A375 (cell line): ENCODE data around the gene RILPL1. TPM values are rescaled to one million over a fixed set of nuclear protein-coding genes. Genes with fewer than 3 reads are reported as not detected.

Experiments used
- small RNA-seq: library from RNA; depleted of rRNA; stranded (forward); fragments of <200 nt; gene quantifications from one replicate; pipeline ENCODE3, GENCODE V24; 2014
- total RNA-seq: library from RNA; depleted of rRNA; stranded (reverse); fragments of >200 nt; shearing (Covaris generic); gene quantifications from 2 replicates; pipeline ENCODE4 v1.2.3, GENCODE V29; 2014; rRNA removed

Gene RILPL1
- total RNA-seq = 19.5 and 20.0 TPM in 2 replicates

GRCh38 chr12:123533672-123534643 is at the start of gene RILPL1:
Gene RILPL1 (minus strand): TSS chr12:123533719. CDS start chr12:123533482, 237 bp downstream.

GRCh38 chr12:123457980-123458779 is 75.3 kb downstream of the RILPL1 start, which contains the start of gene SNRNP35:
Gene SNRNP35 (plus strand): TSS chr12:123458139. CDS start chr12:123465541, 7,402 bp downstream.

GRCh38 chr12:123436017-123436964 is 97.2 kb downstream of the RILPL1 start, which contains the start of gene RILPL2:
Gene RILPL2 (minus strand): TSS chr12:123436684. CDS start chr12:123436420, 264 bp downstream.

Small RNA genes within 50 kb of the gene (small RNA-seq; reads per million reads assigned to genes)
- gene AC145423.2 = not detected
- gene MIR3908 = not detected

Other genes with a start within 250 kb of the RILPL1 start
- 22.6 and 25.7 TPM in 2 replicates for gene SBNO1, start 168.9 kb downstream of the RILPL1 start, total RNA-seq
- 110 and 120 TPM in 2 replicates for gene KMT5A, start 149.6 kb downstream of the RILPL1 start, total RNA-seq
- gene RILPL2, start 97.0 kb downstream of the RILPL1 start, total RNA-seq = 7.1 and 8.0 TPM in 2 replicates
- gene SNRNP35, start 75.6 kb downstream of the RILPL1 start, total RNA-seq = 30.7 and 33.3 TPM in 2 replicates
- gene TMED2, start 50.8 kb upstream of the RILPL1 start, total RNA-seq = 185 and 311 TPM in 2 replicates
- 67.4 and 71.7 TPM in 2 replicates for gene DDX55, start 68.4 kb upstream of the RILPL1 start, total RNA-seq
- 133 and 214 TPM in 2 replicates for gene EIF2B1, start 100.0 kb upstream of the RILPL1 start, total RNA-seq
- gene GTF2H3, start 100.1 kb upstream of the RILPL1 start, total RNA-seq = 47.3 and 50.1 TPM in 2 replicates
- 8.7 and 12.5 TPM in 2 replicates for gene TCTN2, start 137.4 kb upstream of the RILPL1 start, total RNA-seq
- gene ATP6V0A2, start 178.6 kb upstream of the RILPL1 start, total RNA-seq = 24.9 and 26.0 TPM in 2 replicates
- not detected in 2 replicates for gene DNAH10, start 228.6 kb upstream of the RILPL1 start, total RNA-seq